Activated naive CD8-positive, alpha-beta T cell treated with anti-CD3 and anti-CD28 coated beads, Interleukin-2, amount 50 U/mL, for 16 hours (primary cell): Measurements from ENCODE around the gene DSCAML1.

Experiments used
- DNase-seq: peaks from one replicate; pipeline ENCODE4 v3.0.0-alpha.2; 2020; ENCODE audit warnings: low read depth, low spot score

DSCAML1 gene

GRCh38 chr11:117662671-117663269 is 134.2 kb downstream of the DSCAML1 start:
- no peak for DNase-seq

DNA sequence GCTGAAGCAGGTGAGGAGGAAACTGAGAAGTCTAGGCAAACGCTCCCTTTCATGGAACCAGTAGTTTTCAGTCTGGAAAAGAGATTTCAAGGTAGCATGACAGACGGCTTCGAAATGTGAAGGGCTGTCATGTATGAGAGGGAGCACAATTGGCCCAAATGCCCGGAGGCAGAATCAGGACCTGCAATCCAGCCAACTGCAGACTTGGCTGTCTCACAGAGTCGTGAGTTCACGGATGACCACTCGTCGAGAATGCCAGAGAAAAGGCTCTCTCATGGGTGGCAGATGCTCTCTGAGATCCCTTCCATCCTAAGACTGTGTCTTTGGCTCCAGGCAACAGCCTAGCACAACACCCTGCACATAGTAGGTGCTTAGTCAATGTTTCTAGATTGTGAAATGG is 134.8 kb downstream of the DSCAML1 start:
- no peak for DNase-seq

GRCh38 chr11:117658809-117659208 is 138.2 kb downstream of the DSCAML1 start:
- no peak for DNase-seq

DNA sequence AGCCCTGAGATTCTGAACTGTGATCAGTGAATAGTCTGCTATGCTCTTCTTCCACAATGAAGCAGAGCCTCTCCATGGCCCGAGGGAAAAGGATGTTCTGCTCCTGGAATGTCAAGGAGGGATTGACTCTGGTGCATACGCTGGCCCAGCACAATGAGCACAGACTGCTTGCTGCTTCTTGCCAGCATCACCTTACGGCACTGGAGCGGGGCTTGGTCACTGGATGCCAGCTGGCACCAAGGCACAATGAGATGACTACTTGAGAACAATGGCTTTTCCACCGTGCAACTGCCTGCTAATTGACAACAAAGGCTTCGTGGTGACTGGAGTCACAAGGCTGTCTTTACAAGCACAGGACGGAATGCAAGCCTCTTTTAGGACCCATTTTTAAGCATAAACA is 139.2 kb downstream of the DSCAML1 start:
- no peak for DNase-seq

DNA sequence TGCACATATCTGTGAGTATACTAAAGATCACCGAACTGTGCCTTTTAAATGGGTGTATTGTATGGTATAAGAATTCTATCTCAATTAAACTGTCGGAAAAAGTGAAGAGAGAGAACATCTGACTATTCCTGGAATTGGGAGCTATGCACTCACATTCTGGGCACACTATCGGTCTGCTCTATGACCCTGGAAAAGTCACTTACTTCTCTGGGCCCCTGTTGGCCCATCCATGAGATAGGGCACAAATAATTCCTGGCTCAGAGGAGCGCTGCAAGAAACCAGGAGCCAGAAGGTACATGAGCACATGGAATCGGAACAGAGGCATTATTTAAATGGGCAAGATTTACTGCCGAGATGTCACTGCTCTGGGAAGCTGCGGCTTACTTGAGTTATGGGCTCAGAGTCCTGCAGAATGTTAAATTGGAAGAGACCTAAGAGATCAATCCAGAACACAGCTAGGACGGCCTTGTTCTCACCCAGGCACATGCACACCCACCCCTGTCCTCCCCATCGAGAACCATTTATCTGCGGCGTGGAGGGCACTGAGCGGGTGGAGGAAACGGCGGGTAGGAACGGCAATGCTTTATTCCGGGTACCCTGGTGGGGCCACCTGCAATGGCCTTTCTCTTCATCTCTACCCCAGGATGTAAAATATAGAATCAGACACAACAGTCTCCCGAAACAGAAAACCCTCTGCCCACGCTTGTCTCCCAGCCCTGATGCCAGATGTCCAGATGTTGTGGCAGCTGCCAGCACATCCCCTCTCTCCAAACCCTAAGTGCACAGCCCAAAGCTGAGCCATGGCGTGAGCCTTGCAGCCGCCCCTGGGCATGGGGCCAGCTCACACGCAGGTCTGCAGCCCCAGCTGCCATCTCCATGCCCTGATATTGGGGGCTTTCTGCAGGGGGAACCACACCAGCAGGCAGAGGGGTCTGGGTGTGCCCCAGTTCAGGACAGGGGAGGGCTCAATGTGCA is 142.4 kb downstream of the DSCAML1 start:
- DNase-seq = no peak

GRCh38 chr11:117652521-117652920 is 144.5 kb downstream of the DSCAML1 start:
- DNase-seq = no peak

GRCh38 chr11:117649296-117650055 is 147.5 kb downstream of the DSCAML1 start:
- no peak for DNase-seq

DNA sequence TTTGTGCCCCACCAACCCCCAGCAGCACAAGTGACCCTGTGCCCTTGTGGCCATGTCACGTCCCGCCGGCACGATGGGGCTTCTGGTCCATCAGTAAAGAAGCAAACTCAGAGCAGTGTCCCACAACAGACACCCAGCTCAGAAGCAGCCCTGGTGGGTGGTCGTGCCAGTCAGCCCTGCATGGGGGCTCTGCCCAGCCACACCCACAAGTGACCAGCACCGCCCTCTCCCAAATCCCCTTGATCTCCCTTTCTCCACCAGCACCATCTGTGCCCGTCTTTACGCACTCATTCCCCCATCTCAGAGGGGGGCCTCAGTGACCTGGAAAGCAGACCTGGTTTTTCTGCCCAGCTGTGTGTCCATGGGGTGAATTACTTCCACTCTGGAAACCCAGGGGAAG is 149.1 kb downstream of the DSCAML1 start:
- DNase-seq = no peak

DNA sequence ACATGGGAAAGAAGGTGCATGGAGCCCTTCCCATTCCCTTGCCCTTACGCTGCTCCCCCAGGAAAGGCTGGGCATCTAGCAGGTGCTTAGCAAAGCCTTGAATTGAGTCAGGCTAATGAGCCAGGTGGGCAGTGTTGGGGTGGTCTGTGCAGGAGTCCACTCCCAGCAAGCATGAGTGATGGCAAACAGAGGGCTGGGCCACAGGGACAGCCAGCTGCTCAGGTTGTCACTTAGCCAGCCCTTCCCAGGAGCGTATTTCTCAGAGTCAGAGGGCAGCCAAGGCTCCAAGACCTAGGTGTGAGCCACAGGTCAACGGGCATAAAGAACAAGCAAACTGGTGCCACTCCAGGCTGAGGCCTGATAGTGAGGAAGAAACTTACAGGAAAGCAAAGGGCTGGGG is 149.8 kb downstream of the DSCAML1 start:
- DNase-seq = no peak

DNA sequence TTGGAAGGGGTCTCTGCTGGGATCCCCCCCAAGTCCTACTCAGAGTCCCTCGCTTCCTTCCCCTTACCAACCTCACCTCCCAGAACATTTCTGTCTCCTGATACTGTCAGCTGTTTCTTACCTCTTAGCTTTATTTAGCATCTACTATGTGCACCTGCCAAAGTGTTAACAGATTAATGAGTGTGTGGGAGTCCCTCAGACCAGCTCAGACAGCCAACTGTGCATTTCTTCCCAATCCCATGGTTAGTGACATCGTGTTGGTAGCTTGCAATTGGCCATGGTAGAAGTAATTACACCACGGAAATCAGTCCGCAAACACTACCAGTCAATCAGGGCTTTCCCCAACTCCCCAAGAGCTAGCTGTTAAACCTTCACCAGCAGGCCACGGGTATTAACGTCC is 150.6 kb downstream of the DSCAML1 start:
- DNase-seq = no peak

DNA sequence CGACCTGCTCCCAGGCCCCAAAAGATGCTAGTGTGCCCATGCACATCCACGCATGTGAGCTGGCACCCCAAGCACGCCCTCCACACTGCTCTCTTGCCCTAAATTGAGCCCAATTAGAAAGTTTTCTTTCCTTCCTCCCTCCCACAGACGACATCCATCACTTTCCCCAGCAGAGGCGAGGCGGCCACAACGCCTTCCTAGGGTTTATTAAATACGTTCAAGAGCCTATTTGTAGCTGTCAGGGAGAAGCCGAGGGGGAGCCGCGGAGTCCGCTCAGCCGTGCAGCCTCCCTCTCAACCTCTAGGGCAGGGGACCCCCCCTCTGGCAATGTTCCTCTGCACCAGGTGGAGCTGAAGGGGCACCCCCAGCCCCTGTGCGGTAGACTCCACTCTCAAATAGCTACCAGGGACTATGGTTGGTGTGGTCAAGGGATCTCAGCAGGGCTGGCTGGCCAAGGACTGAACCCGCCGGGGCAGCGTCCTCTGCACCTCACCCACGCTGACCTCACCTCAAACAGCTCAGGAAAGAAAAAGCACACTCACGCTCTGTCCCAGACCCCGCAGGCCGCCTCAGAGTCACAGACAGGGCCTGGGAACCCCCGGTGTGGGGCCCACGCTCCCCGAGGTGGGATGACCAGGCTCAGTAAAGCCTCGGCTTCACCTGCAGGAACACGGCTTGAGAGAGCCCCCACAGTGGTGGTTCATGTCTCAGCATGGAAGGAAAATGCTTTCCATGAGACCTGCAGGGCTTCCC is 152.4 kb downstream of the DSCAML1 start:
- no peak for DNase-seq

DNA sequence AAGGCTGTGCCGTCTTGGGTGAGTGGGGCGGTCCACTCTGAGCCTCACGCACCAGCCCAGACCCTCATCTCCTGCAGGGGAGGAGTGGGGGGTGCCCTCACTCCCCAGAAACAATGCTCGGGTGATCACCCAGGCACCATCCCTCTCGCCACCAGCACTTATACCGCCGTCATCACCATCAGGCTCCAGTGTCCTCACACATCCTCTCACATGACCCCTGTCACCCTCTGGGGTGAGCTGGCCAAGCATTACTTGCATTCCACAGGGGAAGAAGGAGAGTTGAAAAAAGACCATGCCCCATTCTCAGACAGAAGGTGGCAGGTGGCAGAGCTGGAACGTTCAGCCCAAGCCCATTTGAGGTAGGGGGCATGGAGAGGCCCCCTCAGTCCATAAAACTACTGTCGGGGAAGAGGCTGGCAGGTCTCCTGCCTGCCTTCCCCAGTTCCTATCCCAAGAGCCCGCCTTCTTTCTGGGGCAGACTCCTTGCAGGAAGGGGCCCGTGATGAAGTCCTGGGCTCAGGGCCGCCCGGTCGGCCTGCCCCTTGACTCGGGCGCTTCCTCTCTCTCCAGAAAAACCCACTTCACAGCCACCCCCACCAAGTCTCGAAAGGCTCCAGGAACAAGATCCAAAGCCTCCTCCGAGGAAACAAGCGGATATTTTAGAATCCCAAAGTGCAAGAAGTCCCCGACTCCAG is 153.3 kb downstream of the DSCAML1 start:
- DNase-seq = no peak

- no peak for DNase-seq
These were observed 154.2 kb downstream of the DSCAML1 start for GRCh38 chr11:117642835-117643234.

DNA sequence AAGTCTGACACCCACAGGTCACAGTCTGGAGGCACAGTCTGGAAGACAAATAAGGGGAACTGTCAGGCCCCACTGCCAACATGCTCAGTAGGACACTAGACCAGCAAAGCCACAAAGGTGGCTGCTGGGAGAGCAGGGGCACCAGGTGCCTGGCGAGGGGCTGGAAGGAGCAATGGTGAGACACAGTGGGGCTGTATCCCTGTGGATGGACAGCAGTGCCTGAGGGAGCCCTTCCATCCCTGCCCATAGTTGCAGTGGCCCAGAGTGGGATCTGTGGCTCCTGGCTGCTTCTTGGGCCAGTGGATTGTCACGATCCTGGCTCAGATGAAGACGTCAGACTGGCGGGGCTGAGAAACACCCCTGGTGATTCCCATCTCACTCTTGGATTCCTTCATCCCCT is 154.6 kb downstream of the DSCAML1 start:
- DNase-seq = no peak

GRCh38 chr11:117641008-117641915 is 155.8 kb downstream of the DSCAML1 start:
- DNase-seq = no peak

- DNase-seq = no peak
These were observed 157.0 kb downstream of the DSCAML1 start for GRCh38 chr11:117640041-117640440.

DNA sequence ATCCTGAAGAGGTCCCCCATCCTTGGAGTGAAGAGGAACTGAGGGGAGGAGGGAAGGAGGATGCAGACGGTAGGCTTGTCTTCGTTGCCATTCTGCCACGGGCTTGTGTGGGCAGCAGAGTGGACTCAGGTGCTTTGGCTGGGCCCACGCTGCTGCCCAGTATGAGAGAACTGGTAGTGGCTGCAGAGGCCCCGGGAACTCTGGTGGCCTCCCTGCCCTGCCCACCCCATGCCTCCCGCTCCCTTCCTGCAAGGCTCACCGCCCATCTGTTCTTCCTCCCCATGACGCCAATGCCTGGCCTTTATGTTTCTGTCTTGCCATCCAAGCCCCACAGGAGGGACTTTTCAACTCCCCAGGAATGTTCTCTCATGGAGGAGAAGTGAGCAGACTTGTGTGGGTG is 157.4 kb downstream of the DSCAML1 start:
- DNase-seq = no peak

DNA sequence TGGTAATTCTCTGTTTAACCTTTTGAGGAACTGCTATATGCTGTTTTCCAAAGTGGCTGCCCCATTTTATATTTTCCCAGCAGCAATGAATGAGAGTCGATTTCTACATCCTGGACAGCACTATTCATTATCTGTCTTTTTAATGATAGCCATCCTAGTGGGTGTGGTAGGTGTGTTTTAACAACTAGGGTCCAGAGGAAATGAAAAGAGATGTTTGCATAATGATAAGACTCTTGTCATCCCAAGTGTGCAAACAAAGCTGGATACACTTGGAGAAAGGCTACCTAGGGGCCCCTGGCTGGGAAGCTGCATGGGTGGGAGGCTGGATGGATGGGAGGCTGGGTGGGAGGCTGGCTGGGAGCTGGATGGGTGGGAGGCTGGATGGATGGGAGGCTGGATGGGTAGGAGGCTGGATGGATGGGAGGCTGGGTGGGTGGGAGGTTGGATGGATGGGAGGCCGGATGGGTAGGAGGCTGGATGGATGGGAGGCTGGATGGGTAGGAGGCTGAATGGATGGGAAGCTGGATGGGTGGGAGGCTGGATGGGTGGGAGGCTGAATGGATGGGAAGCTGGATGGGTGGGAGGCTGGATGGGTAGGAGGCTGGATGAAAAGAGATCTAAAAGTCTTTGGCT is 158.0 kb downstream of the DSCAML1 start:
- DNase-seq = no peak
